Measurements from ENCODE around the gene CHRND. TPM values are rescaled to one million over a fixed set of nuclear protein-coding genes. Genes with fewer than 3 reads are reported as not detected.

CHRND gene
- total and polyA plus RNA-seq, 11 donors: not detected

DNA sequence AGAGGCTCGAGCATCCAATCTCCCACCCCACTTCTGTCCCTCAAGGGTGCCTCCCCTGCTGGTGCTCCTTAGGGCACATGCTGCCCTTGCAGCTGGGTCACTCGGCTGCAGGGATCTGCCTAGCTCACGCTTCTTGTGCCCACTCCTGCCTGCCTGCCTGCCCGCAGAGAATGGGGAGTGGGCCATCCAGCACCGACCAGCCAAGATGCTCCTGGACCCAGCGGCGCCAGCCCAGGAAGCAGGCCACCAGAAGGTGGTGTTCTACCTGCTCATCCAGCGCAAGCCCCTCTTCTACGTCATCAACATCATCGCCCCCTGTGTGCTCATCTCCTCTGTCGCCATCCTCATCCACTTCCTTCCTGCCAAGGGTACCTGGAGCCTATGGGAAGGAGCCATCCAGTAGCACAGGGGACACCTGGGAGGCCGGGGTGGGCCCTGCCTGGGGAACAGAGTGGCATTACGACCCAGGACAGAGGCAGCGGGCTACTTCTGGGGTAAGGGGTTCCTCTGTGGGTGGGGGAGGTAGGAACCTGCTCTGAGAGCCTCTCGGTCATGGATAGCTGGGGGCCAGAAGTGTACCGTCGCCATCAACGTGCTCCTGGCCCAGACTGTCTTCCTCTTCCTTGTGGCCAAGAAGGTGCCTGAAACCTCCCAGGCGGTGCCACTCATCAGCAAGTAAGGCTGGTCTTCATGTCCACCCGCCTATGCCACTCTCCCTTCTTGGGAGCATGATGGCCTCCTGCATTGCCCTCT, 16.9 kb downstream of the CHRND start:
- TF ChIP-seq POLR2A (IDR thresholded peaks at IDR 0.05): no peak
- TF ChIP-seq, protein P1, sequence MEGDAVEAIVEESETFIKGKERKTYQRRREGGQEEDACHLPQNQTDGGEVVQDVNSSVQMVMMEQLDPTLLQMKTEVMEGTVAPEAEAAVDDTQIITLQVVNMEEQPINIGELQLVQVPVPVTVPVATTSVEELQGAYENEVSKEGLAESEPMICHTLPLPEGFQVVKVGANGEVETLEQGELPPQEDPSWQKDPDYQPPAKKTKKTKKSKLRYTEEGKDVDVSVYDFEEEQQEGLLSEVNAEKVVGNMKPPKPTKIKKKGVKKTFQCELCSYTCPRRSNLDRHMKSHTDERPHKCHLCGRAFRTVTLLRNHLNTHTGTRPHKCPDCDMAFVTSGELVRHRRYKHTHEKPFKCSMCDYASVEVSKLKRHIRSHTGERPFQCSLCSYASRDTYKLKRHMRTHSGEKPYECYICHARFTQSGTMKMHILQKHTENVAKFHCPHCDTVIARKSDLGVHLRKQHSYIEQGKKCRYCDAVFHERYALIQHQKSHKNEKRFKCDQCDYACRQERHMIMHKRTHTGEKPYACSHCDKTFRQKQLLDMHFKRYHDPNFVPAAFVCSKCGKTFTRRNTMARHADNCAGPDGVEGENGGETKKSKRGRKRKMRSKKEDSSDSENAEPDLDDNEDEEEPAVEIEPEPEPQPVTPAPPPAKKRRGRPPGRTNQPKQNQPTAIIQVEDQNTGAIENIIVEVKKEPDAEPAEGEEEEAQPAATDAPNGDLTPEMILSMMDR (IDR thresholded peaks at IDR 0.05): no peak
- 87 to 90% (median 89%) methylated on average over 16 to 20 of the region's 20 CpGs for WGBS, 4 donors
- Histone ChIP-seq H3K4me3 (no peak overlapping the region), H3K27ac (no peak overlapping the region), H3K27me3 (peaks cover 0 to 3% (median 0%) of the 10 kb centered on the region in 9 donors), H3K9me3 (no peaks in the 10 kb centered on the region), H3K4me1 (peaks cover 0 to 29% (median 0%) of the 10 kb centered on the region in 12 donors), H3K36me3 (peaks cover 0 to 13% (median 0%) of the 10 kb centered on the region in 9 donors)
- intact Hi-C loops (cut with DNase I): no loop called here
- peak in 1 of 5 donors; percentile 11 for DNase-seq
- no peak for ATAC-seq

DNA sequence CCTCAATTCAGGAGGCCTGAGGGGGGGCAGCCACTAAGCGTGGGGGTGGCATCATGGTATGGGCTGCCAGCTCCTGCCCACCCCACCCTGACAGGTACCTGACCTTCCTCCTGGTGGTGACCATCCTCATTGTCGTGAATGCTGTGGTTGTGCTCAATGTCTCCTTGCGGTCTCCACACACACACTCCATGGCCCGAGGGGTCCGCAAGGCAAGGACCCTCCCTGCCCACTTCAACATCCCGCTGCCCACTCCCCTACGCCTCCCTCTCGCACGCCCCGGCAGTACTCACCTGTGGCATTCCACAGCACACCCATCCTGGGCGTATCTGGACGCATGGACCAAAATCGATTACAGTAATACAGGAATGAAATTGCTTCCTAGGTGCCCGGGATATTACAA, 17.5 kb downstream of the CHRND start:
- DNase-seq (no peak), ATAC-seq (no peak)
- Histone ChIP-seq H3K27me3 (peaks cover 0 to 3% (median 0%) of the 10 kb centered on the region in 9 donors), H3K9me3 (peaks cover 0 to 5% (median 0%) of the 10 kb centered on the region in 12 donors), H3K4me3 (no peak overlapping the region), H3K4me1 (peaks cover 0 to 26% (median 0%) of the 10 kb centered on the region in 12 donors), H3K36me3 (peaks cover 0 to 13% (median 0%) of the 10 kb centered on the region in 9 donors), H3K27ac (no peak overlapping the region)
- 90 to 94% (median 91%) methylated on average over 14 of the region's 14 CpGs for WGBS, 4 donors
- intact Hi-C loops (cut with DNase I): no loop called here
- TF ChIP-seq, protein P1 (IDR thresholded peaks at IDR 0.05): no peak
- TF ChIP-seq POLR2A (IDR thresholded peaks at IDR 0.05): no peak

DNA sequence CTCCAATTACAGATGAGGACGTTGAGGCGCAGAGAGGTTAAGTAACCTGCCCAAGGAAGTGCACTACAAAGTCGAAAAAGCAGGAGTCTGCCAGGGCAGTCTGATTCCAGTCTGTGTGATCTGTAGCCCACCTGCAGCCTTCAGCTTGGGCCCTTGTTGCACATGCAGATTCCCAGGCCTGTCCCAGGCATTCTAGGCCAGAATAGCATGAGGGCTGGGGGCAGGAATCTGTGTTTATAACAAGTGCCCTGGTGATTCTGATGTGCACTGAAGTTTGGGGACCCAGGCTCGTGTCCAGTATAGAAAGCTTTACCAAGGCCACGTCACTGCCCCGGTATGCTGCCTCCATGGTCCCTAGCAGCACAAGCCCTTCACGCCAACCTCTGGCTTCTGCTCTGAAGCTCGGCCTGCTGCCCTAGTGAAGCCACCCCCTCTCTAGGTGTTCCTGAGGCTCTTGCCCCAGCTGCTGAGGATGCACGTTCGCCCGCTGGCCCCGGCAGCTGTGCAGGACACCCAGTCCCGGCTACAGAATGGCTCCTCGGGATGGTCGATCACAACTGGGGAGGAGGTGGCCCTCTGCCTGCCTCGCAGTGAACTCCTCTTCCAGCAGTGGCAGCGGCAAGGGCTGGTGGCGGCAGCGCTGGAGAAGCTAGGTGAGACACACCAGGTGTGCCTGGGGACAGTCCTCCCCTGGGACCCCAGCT, 18.1 kb downstream of the CHRND start:
- ATAC-seq (no peak), DNase-seq (no peak)
- H3K27ac ChIP-seq: no peak overlapping the region
- H3K4me1 ChIP-seq: peaks cover 0 to 26% (median 0%) of the 10 kb centered on the region in 12 donors
- H3K36me3 ChIP-seq: peaks cover 0 to 13% (median 0%) of the 10 kb centered on the region in 9 donors
- H3K4me3 ChIP-seq: no peak overlapping the region
- peaks cover 0 to 11% (median 1%) of the 10 kb centered on the region in 12 donors for H3K9me3 ChIP-seq
- intact Hi-C loops (cut with DNase I): no loop called here
- no peak for TF ChIP-seq POLR2A (IDR thresholded peaks at IDR 0.05)
- TF ChIP-seq, protein P1 (IDR thresholded peaks at IDR 0.05): no peak
- 91 to 95% (median 92%) methylated on average over 15 to 19 of the region's 19 CpGs for WGBS, 4 donors
- H3K27me3 ChIP-seq: peaks cover 0 to 3% (median 0%) of the 10 kb centered on the region in 9 donors

DNA sequence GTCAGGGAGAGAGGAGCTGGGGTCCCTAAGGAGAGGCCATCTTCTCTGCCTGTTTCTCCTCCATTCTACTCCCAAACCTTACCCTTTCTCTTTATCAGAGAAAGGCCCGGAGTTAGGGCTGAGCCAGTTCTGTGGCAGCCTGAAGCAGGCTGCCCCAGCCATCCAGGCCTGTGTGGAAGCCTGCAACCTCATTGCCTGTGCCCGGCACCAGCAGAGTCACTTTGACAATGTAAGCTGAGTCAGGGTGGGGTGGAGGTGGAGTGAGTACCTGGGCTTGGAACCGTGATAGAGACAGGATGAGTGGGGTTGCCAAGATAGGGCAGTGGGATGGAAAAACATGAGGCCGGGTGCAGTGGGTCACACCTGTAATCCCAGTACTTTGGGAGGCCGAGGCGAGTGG, 18.7 kb downstream of the CHRND start:
- Histone ChIP-seq H3K4me1 (peaks cover 0 to 29% (median 3%) of the 10 kb centered on the region in 12 donors), H3K36me3 (peaks cover 0 to 13% (median 0%) of the 10 kb centered on the region in 9 donors), H3K4me3 (no peak overlapping the region), H3K9me3 (peaks cover 0 to 16% (median 2%) of the 10 kb centered on the region in 12 donors), H3K27me3 (no peaks in the 10 kb centered on the region), H3K27ac (no peak overlapping the region)
- WGBS, 4 donors: 84 to 93% (median 92%) methylated on average over 6 of the region's 6 CpGs
- DNase-seq (peak in 1 of 5 donors; percentile 9), ATAC-seq (no peak)
- intact Hi-C loops (cut with DNase I): no loop called here
- no peak for TF ChIP-seq POLR2A (IDR thresholded peaks at IDR 0.05)
- TF ChIP-seq, protein P1 (IDR thresholded peaks at IDR 0.05): no peak

Data from heart left ventricle (tissue), 16 donors.